ENCODE measurements around the gene ARSD.

Gene ARSD

GRCh38 chrX:2854918-2855317, 74.2 kb downstream of the ARSD start:
- no peak for DNase-seq (ENCODE audit: low read depth in 1 of 2, low spot score in 1 of 2)
